Activated CD4-positive, CD25-positive, alpha-beta regulatory T cell (primary cell): ENCODE measurements around the gene C1QTNF8.

ENCODE experiments used
- DNase-seq, 4 experiments: peaks; one replicate each; lab custom pipeline; 2025; lab: John Stamatoyannopoulos, UW

Gene C1QTNF8

GRCh38 chr16:1127101-1127500, 31.1 kb upstream of the C1QTNF8 start:
- DNase-seq: no peak

- no peak for DNase-seq
Measured at GRCh38 chr16:1126586-1126985, 30.5 kb upstream of the C1QTNF8 start.

- no peak for DNase-seq
Measured at GRCh38 chr16:1126044-1126443, 30.0 kb upstream of the C1QTNF8 start.

GRCh38 chr16:1125471-1125870, 29.4 kb upstream of the C1QTNF8 start:
- DNase-seq: no peak

- no peak for DNase-seq
Measured at GRCh38 chr16:1124795-1125194, 28.8 kb upstream of the C1QTNF8 start.

- no peak for DNase-seq
Measured at GRCh38 chr16:1124291-1124690, 28.2 kb upstream of the C1QTNF8 start.

GRCh38 chr16:1123525-1124230, 27.6 kb upstream of the C1QTNF8 start:
- DNase-seq: no peak

- DNase-seq: no peak
Measured at GRCh38 chr16:1122398-1122765, 26.3 kb upstream of the C1QTNF8 start.

- DNase-seq: no peak
Measured at GRCh38 chr16:1121601-1122397, 25.8 kb upstream of the C1QTNF8 start.

- DNase-seq: no peak
Measured at GRCh38 chr16:1121009-1121408, 25.0 kb upstream of the C1QTNF8 start.

- DNase-seq: no peak
Measured at GRCh38 chr16:1120577-1120941, 24.5 kb upstream of the C1QTNF8 start.

- no peak for DNase-seq
Measured at GRCh38 chr16:1119766-1120576, 23.9 kb upstream of the C1QTNF8 start.

GRCh38 chr16:1119129-1119528, 23.1 kb upstream of the C1QTNF8 start:
- no peak for DNase-seq

GRCh38 chr16:1117926-1118325, 21.9 kb upstream of the C1QTNF8 start:
- no peak for DNase-seq

GRCh38 chr16:1117176-1117900, 21.3 kb upstream of the C1QTNF8 start:
- no peak for DNase-seq

GRCh38 chr16:1116693-1117077, 20.6 kb upstream of the C1QTNF8 start:
- no peak for DNase-seq

- no peak for DNase-seq
Measured at GRCh38 chr16:1113889-1114526, 18.0 kb upstream of the C1QTNF8 start.

- no peak for DNase-seq
Measured at GRCh38 chr16:1113489-1113888, 17.4 kb upstream of the C1QTNF8 start.

GRCh38 chr16:1112506-1113184, 16.6 kb upstream of the C1QTNF8 start:
- DNase-seq: no peak

- no peak for DNase-seq
Measured at GRCh38 chr16:1109648-1110047, 13.6 kb upstream of the C1QTNF8 start.
